SKM-1 (cell line): ENCODE data around the gene PRR30.

Source experiments
- DNase-seq: peaks from one replicate; lab custom pipeline; 2025; ENCODE audit not compliant: unreplicated experiment; lab: John Stamatoyannopoulos, UW

The PRR30 gene

GRCh38 chr2:27099334-27099955, 39.8 kb downstream of the PRR30 start:
- DNase-seq: no peak

GRCh38 chr2:27097341-27097740, 41.9 kb downstream of the PRR30 start:
- no peak for DNase-seq

GRCh38 chr2:27096748-27097297, 42.4 kb downstream of the PRR30 start:
- no peak for DNase-seq

GRCh38 chr2:27095745-27096651, 43.2 kb downstream of the PRR30 start:
- no peak for DNase-seq

GRCh38 chr2:27095427-27095744, 43.8 kb downstream of the PRR30 start:
- DNase-seq: no peak

- DNase-seq: no peak
Measured at GRCh38 chr2:27094353-27094984, 44.7 kb downstream of the PRR30 start.

- no peak for DNase-seq
Measured at GRCh38 chr2:27093430-27094352, 45.5 kb downstream of the PRR30 start.

- DNase-seq: no peak
Measured at GRCh38 chr2:27092696-27093429, 46.3 kb downstream of the PRR30 start.

- DNase-seq: no peak
Measured at GRCh38 chr2:27091746-27092695, 47.2 kb downstream of the PRR30 start.

GRCh38 chr2:27089111-27089954, 49.9 kb downstream of the PRR30 start:
- DNase-seq: no peak

- no peak for DNase-seq
Measured at GRCh38 chr2:27088634-27089033, 50.6 kb downstream of the PRR30 start.

GRCh38 chr2:27087823-27088410, 51.3 kb downstream of the PRR30 start:
- DNase-seq: no peak
